CD1c-positive myeloid dendritic cell (primary cell): ENCODE results near the gene SCFD2.
"Not testable (repeated sequence)": the region's sequence is repeated elsewhere in the genome, so short reads cannot be mapped to it uniquely, and the experiment has no call there.

Source experiments
- DNase-seq: peaks from one replicate; pipeline ENCODE4 v3.0.0-alpha.2; 2016; ENCODE audit errors: extremely low spot score

The SCFD2 gene

GRCh38 chr4:53013873-53014775 lies 351.7 kb downstream of the SCFD2 start:
- no peak for DNase-seq

- no peak for DNase-seq
These were observed 353.1 kb downstream of the SCFD2 start for GRCh38 chr4:53012738-53013137.

GRCh38 chr4:53011259-53011905 lies 354.5 kb downstream of the SCFD2 start:
- DNase-seq = no peak

GRCh38 chr4:53010318-53010717 lies 355.5 kb downstream of the SCFD2 start:
- DNase-seq = no peak

- DNase-seq = no peak
These were observed 356.0 kb downstream of the SCFD2 start for GRCh38 chr4:53009824-53010223.

- DNase-seq = no peak
These were observed 358.8 kb downstream of the SCFD2 start for GRCh38 chr4:53007024-53007423.

GRCh38 chr4:53005808-53006207 lies 360.1 kb downstream of the SCFD2 start:
- no peak for DNase-seq

GRCh38 chr4:53005149-53005546 lies 360.7 kb downstream of the SCFD2 start:
- no peak for DNase-seq

- DNase-seq = no peak
These were observed 361.2 kb downstream of the SCFD2 start for GRCh38 chr4:53004497-53005148.

- DNase-seq = no peak
These were observed 361.9 kb downstream of the SCFD2 start for GRCh38 chr4:53003959-53004358.

- DNase-seq = no peak
These were observed 365.3 kb downstream of the SCFD2 start for GRCh38 chr4:53000560-53000959.

- DNase-seq = no peak
These were observed 366.2 kb downstream of the SCFD2 start for GRCh38 chr4:52999626-53000025.

- no peak for DNase-seq
These were observed 367.4 kb downstream of the SCFD2 start for GRCh38 chr4:52998413-52998812.

GRCh38 chr4:52997132-52997416 lies 368.8 kb downstream of the SCFD2 start:
- no peak for DNase-seq

GRCh38 chr4:52996261-52997131 lies 369.4 kb downstream of the SCFD2 start:
- no peak for DNase-seq

GRCh38 chr4:52995360-52996030 lies 370.4 kb downstream of the SCFD2 start:
- no peak for DNase-seq

- DNase-seq = no peak
These were observed 371.3 kb downstream of the SCFD2 start for GRCh38 chr4:52994567-52994966.

- no peak for DNase-seq
These were observed 372.1 kb downstream of the SCFD2 start for GRCh38 chr4:52993771-52994170.

- DNase-seq = not testable (repeated sequence)
These were observed 373.3 kb downstream of the SCFD2 start for GRCh38 chr4:52992551-52992950.

- DNase-seq = peak; percentile 8
These were observed 374.4 kb downstream of the SCFD2 start for GRCh38 chr4:52991472-52991871.

GRCh38 chr4:52990706-52991105 lies 375.2 kb downstream of the SCFD2 start:
- no peak for DNase-seq
